ENCODE results near the gene DNAH14.
"Not testable (repeated sequence)": the region's sequence is repeated elsewhere in the genome, so short reads cannot be mapped to it uniquely, and the experiment has no call there.

The DNAH14 gene

GRCh38 chr1:225155555-225155954, 226.1 kb downstream of the DNAH14 start:
- no peak overlapping the region for H3K4me2 ChIP-seq
- no peaks in the 10 kb centered on the region for H3K27me3 ChIP-seq (ENCODE audit: insufficient read depth, low read depth)
- H3K27ac ChIP-seq = no peak overlapping the region
- H3K36me3 ChIP-seq (ENCODE audit: insufficient read depth) = no peaks in the 10 kb centered on the region
- H4K20me1 ChIP-seq (ENCODE audit: insufficient read depth) = no peaks in the 10 kb centered on the region
- no peak overlapping the region for H3K4me3 ChIP-seq (IDR thresholded peaks at IDR 0.05; ENCODE audit: insufficient read depth, low read depth, low read length)
- H3K4me1 ChIP-seq (ENCODE audit: low read depth, poor library complexity, severe bottlenecking) = peaks cover 4% of the 10 kb centered on the region
- no peaks in the 10 kb centered on the region for H3K79me2 ChIP-seq (ENCODE audit: insufficient read depth, low read depth)
- no peak for TF ChIP-seq CTCF (conservative IDR thresholded peaks at IDR 0.05; ENCODE audit: low read depth, low read length)
- no peak overlapping the region for H2AFZ ChIP-seq (ENCODE audit: low read depth)
- H3K9ac ChIP-seq = no peak overlapping the region

- no peaks in the 10 kb centered on the region for H3K36me3 ChIP-seq (ENCODE audit: insufficient read depth)
- H4K20me1 ChIP-seq (ENCODE audit: insufficient read depth) = no peaks in the 10 kb centered on the region
- peaks cover 11% of the 10 kb centered on the region for H3K4me1 ChIP-seq (ENCODE audit: low read depth, poor library complexity, severe bottlenecking)
- no peak for TF ChIP-seq CTCF (conservative IDR thresholded peaks at IDR 0.05; ENCODE audit: low read depth, low read length)
- H3K27me3 ChIP-seq (ENCODE audit: insufficient read depth, low read depth) = no peaks in the 10 kb centered on the region
- no peaks in the 10 kb centered on the region for H3K79me2 ChIP-seq (ENCODE audit: insufficient read depth, low read depth)
- no peak overlapping the region for H3K4me3 ChIP-seq (IDR thresholded peaks at IDR 0.05; ENCODE audit: insufficient read depth, low read depth, low read length)
- H3K27ac ChIP-seq = no peak overlapping the region
- H3K4me2 ChIP-seq = no peak overlapping the region
- no peak overlapping the region for H3K9ac ChIP-seq
- H2AFZ ChIP-seq (ENCODE audit: low read depth) = no peak overlapping the region
These were observed 226.8 kb downstream of the DNAH14 start for GRCh38 chr1:225156254-225156653.

GRCh38 chr1:225158291-225158690, 228.8 kb downstream of the DNAH14 start:
- TF ChIP-seq CTCF (conservative IDR thresholded peaks at IDR 0.05; ENCODE audit: low read depth, low read length) = no peak
- no peak overlapping the region for H3K9ac ChIP-seq
- no peaks in the 10 kb centered on the region for H4K20me1 ChIP-seq (ENCODE audit: insufficient read depth)
- no peak overlapping the region for H2AFZ ChIP-seq (ENCODE audit: low read depth)
- H3K27me3 ChIP-seq (ENCODE audit: insufficient read depth, low read depth) = no peaks in the 10 kb centered on the region
- no peak overlapping the region for H3K4me2 ChIP-seq
- H3K4me3 ChIP-seq (IDR thresholded peaks at IDR 0.05; ENCODE audit: insufficient read depth, low read depth, low read length) = no peak overlapping the region
- H3K4me1 ChIP-seq (ENCODE audit: low read depth, poor library complexity, severe bottlenecking) = peaks cover 15% of the 10 kb centered on the region
- no peaks in the 10 kb centered on the region for H3K36me3 ChIP-seq (ENCODE audit: insufficient read depth)
- no peak overlapping the region for H3K27ac ChIP-seq
- H3K79me2 ChIP-seq (ENCODE audit: insufficient read depth, low read depth) = no peaks in the 10 kb centered on the region

- no peaks in the 10 kb centered on the region for H4K20me1 ChIP-seq (ENCODE audit: insufficient read depth)
- no peaks in the 10 kb centered on the region for H3K79me2 ChIP-seq (ENCODE audit: insufficient read depth, low read depth)
- peaks cover 15% of the 10 kb centered on the region for H3K4me1 ChIP-seq (ENCODE audit: low read depth, poor library complexity, severe bottlenecking)
- no peak overlapping the region for H3K9ac ChIP-seq
- H3K27ac ChIP-seq = no peak overlapping the region
- H3K4me3 ChIP-seq (IDR thresholded peaks at IDR 0.05; ENCODE audit: insufficient read depth, low read depth, low read length) = no peak overlapping the region
- no peaks in the 10 kb centered on the region for H3K36me3 ChIP-seq (ENCODE audit: insufficient read depth)
- no peak overlapping the region for H3K4me2 ChIP-seq
- H2AFZ ChIP-seq (ENCODE audit: low read depth) = no peak overlapping the region
- no peaks in the 10 kb centered on the region for H3K27me3 ChIP-seq (ENCODE audit: insufficient read depth, low read depth)
- no peak for TF ChIP-seq CTCF (conservative IDR thresholded peaks at IDR 0.05; ENCODE audit: low read depth, low read length)
These were observed 230.3 kb downstream of the DNAH14 start for GRCh38 chr1:225159793-225160192.

- not testable (repeated sequence) for H4K20me1 ChIP-seq (ENCODE audit: insufficient read depth); H3K27ac ChIP-seq; H3K9ac ChIP-seq; H3K4me2 ChIP-seq; H3K4me3 ChIP-seq (IDR thresholded peaks at IDR 0.05; ENCODE audit: insufficient read depth, low read depth, low read length); H3K4me1 ChIP-seq (ENCODE audit: low read depth, poor library complexity, severe bottlenecking); H2AFZ ChIP-seq (ENCODE audit: low read depth); H3K36me3 ChIP-seq (ENCODE audit: insufficient read depth); H3K79me2 ChIP-seq (ENCODE audit: insufficient read depth, low read depth); H3K27me3 ChIP-seq (ENCODE audit: insufficient read depth, low read depth)
These were observed 247.9 kb downstream of the DNAH14 start for GRCh38 chr1:225177409-225177808.
